Naive thymus-derived CD8-positive, alpha-beta T cell (primary cell): Measurements from ENCODE around the gene GABRG3. TPM values are rescaled to one million over a fixed set of nuclear protein-coding genes. Genes with fewer than 3 reads are reported as not detected.

Experiments
- ATAC-seq, 2 donors: fragments of 150-1000 bp; cut with Tn5 transposase in 1 of 2; sonication (Bioruptor Pico), chemical (Tn5 transposase) in 1 of 2; 1 replicate in 1 of 2; 2 replicates in 1 of 2; pipeline ENCODE4 v1.10.0; 2021; ENCODE audit warnings: mild to moderate bottlenecking in 2 of 2, moderate library complexity in 2 of 2
- POLR2A ChIA-PET: fragments of 350-600 bp; sonication (Branson Sonifier 250); formaldehyde crosslinking; loops from one replicate; lab custom pipeline; 2021; ENCODE audit warnings: antibody characterized with exemption; lab: Charles Lee
- DNase-seq, 10 donors: peaks; one replicate each; pipeline versions ENCODE4 v3.0.0 to v3.0.0-alpha.2; 2020 to 2022
- H3K27ac Mint-ChIP-seq, 10 donors: one replicate each; pipeline ENCODE4 v1.8.0; 2020 to 2022; ENCODE audit warnings: mild to moderate bottlenecking in 10 of 10, mixed read lengths in 10 of 10, moderate library complexity in 4 of 10, inconsistent platforms in 1 of 10
- H3K27me3 Mint-ChIP-seq, 5 donors: one replicate each; pipeline ENCODE4 v1.8.0; 2021 to 2022; ENCODE audit warnings: mixed read lengths in 5 of 5
- H3K36me3 Mint-ChIP-seq, 3 donors: one replicate each; pipeline ENCODE4 v1.8.0; 2020 to 2022; ENCODE audit warnings: mixed read lengths in 3 of 3, mild to moderate bottlenecking in 2 of 3, inconsistent platforms in 1 of 3
- H3K4me1 Mint-ChIP-seq, 4 donors: one replicate each; pipeline ENCODE4 v1.8.0; 2021 to 2022; ENCODE audit warnings: mixed read lengths in 4 of 4
- H3K4me3 Mint-ChIP-seq, 10 donors: one replicate each; pipeline ENCODE4 v1.8.0; 2020 to 2022; ENCODE audit warnings: mild to moderate bottlenecking in 10 of 10, mixed read lengths in 10 of 10, moderate library complexity in 6 of 10, inconsistent platforms in 1 of 10
- H3K9me3 Mint-ChIP-seq, 9 donors: one replicate each; pipeline ENCODE4 v1.8.0; 2020 to 2022; ENCODE audit warnings: mixed read lengths in 9 of 9, mild to moderate bottlenecking in 3 of 9, inconsistent platforms in 1 of 9, moderate library complexity in 1 of 9
- polyA plus RNA-seq, 3 donors: library from polyadenylated mRNA; unstranded; fragments of 300-500 nt; fragmentation: Illumina TruSeq; gene quantifications; one replicate each; pipeline ENCODE4 v1.2.3, GENCODE V29; 2021
- total RNA-seq, 8 experiments: library from RNA in 2 of 8; stranded (reverse) in 2 of 8; gene quantifications; one replicate each; pipeline ENCODE4 v1.2.3 and lab custom pipeline; 2021 to 2026

The GABRG3 gene
- total and polyA plus RNA-seq, 5 experiments from 2014 or later: not detected

- Mint-ChIP-seq H3K4me1 (no peaks in the 10 kb centered on the region), H3K36me3 (peaks cover 0 to 5% (median 0%) of the 10 kb centered on the region in 3 donors), H3K9me3 (peaks cover 0 to 33% (median 8%) of the 10 kb centered on the region in 9 donors), H3K27ac (no peak overlapping the region), H3K4me3 (no peak overlapping the region), H3K27me3 (no peaks in the 10 kb centered on the region)
- ATAC-seq (no peak), DNase-seq (no peak)
- POLR2A ChIA-PET: no interaction called here
Measured at GRCh38 chr15:27124287-27124871, 153.4 kb downstream of the GABRG3 start.

DNA sequence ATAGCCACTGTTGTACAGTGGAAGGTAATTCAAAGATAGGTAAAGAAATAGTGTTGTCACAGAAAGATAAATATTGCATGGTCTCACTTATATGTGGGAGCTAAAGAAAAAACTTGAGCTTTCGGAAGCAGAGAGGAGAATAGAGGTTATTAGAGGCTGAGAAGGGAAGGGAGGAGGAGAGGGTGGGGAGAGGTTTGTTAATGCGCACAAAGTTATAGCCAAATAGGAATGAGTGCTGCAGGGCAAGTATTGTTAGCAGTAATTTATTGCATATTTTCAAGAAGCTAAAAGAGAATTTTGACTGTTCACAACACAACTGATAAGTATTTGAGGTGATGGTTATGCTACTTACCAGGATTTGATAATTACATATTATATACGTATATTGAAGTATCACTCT is 154.2 kb downstream of the GABRG3 start:
- Mint-ChIP-seq H3K4me3 (no peak overlapping the region), H3K27ac (no peak overlapping the region), H3K9me3 (peaks cover 0 to 41% (median 8%) of the 10 kb centered on the region in 9 donors), H3K36me3 (peaks cover 0 to 5% (median 0%) of the 10 kb centered on the region in 3 donors), H3K27me3 (no peaks in the 10 kb centered on the region), H3K4me1 (no peaks in the 10 kb centered on the region)
- POLR2A ChIA-PET: no interaction called here
- DNase-seq (no peak), ATAC-seq (no peak)

GRCh38 chr15:27126449-27126848 is 155.5 kb downstream of the GABRG3 start:
- H3K36me3 Mint-ChIP-seq: peaks cover 0 to 5% (median 0%) of the 10 kb centered on the region in 3 donors
- POLR2A ChIA-PET: no interaction called here
- H3K27me3 Mint-ChIP-seq: no peaks in the 10 kb centered on the region
- no peak for DNase-seq
- peaks cover 0 to 41% (median 8%) of the 10 kb centered on the region in 9 donors for H3K9me3 Mint-ChIP-seq
- no peak overlapping the region for H3K4me3 Mint-ChIP-seq
- H3K27ac Mint-ChIP-seq: no peak overlapping the region
- H3K4me1 Mint-ChIP-seq: no peaks in the 10 kb centered on the region
- ATAC-seq: no peak

DNA sequence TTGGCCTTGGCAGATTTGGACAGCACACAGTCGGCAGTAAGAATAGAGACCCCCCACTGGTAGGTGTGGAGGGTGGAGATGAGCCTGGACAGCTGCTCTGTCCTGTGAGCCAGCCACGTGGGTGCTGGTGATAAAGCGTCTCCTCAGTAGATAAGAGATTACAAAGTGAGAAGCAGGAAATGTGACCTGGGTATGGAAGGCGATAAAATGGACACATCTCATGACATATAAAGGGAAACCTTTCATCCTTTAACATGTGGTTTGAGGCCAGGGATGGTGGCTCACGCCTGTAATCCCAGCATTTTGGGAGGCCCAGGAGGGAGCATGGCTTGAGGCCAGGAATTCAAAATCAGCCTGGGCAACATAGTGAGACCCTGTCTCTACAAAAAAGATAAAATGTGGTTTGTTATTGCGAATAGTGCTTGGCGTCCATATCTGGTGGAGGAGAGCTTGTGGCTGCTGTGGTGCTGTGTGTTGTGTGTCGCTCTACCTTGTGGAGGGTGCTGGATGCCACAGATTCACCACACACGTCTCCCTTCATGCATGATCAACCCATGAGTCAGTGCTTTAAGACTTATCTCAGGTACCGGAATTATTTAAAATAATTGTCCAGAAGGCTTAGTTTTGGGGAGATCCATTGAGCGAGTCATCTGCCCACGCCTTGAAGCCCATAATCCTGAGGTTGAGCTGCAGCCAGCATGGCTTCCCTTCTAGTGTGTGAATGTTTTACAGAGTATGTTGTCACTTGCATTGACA is 157.0 kb downstream of the GABRG3 start:
- no peak overlapping the region for H3K4me3 Mint-ChIP-seq
- DNase-seq (no peak), ATAC-seq (no peak)
- H3K4me1 Mint-ChIP-seq: no peaks in the 10 kb centered on the region
- peaks cover 2 to 39% (median 8%) of the 10 kb centered on the region in 9 donors for H3K9me3 Mint-ChIP-seq
- H3K36me3 Mint-ChIP-seq: peaks cover 0 to 5% (median 0%) of the 10 kb centered on the region in 3 donors
- POLR2A ChIA-PET: no interaction called here
- H3K27ac Mint-ChIP-seq: no peak overlapping the region
- no peaks in the 10 kb centered on the region for H3K27me3 Mint-ChIP-seq

DNA sequence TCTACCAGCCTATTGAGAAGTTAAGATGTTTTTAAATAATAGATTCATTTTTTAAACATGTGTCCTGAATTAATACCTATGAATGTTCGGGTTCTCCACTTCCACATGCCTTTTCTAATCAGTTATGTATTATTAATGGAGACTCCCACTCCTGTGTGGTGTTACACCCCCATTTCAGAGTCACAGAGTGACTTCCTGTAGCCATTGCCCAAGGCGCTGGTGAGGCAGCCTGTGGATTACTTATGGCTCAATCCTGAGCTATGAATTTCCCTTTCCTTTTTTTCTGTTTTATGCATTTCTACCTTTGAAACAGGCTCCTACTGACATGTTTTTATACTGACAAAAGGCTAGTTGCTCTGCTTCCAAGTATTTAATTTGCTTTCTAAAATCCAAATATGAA is 162.3 kb downstream of the GABRG3 start:
- ATAC-seq: no peak
- H3K36me3 Mint-ChIP-seq: peaks cover 0 to 4% (median 0%) of the 10 kb centered on the region in 3 donors
- no peak overlapping the region for H3K27ac Mint-ChIP-seq
- POLR2A ChIA-PET: no interaction called here
- H3K4me1 Mint-ChIP-seq: no peaks in the 10 kb centered on the region
- no peak for DNase-seq
- H3K9me3 Mint-ChIP-seq: peaks cover 0 to 22% (median 11%) of the 10 kb centered on the region in 9 donors
- peaks cover 1 to 9% (median 4%) of the 10 kb centered on the region in 5 donors for H3K27me3 Mint-ChIP-seq
- no peak overlapping the region for H3K4me3 Mint-ChIP-seq

GRCh38 chr15:27134481-27134880 is 163.5 kb downstream of the GABRG3 start:
- H3K4me3 Mint-ChIP-seq: no peak overlapping the region
- peaks cover 2 to 21% (median 9%) of the 10 kb centered on the region in 9 donors for H3K9me3 Mint-ChIP-seq
- H3K27me3 Mint-ChIP-seq: peaks cover 1 to 17% (median 9%) of the 10 kb centered on the region in 5 donors
- POLR2A ChIA-PET: no interaction called here
- ATAC-seq (no peak), DNase-seq (no peak)
- no peak overlapping the region for H3K27ac Mint-ChIP-seq
- H3K36me3 Mint-ChIP-seq: peaks cover 0 to 4% (median 0%) of the 10 kb centered on the region in 3 donors
- no peaks in the 10 kb centered on the region for H3K4me1 Mint-ChIP-seq

- Mint-ChIP-seq H3K27me3 (peaks cover 1 to 17% (median 9%) of the 10 kb centered on the region in 5 donors), H3K4me3 (no peak overlapping the region), H3K9me3 (peaks cover 2 to 20% (median 9%) of the 10 kb centered on the region in 9 donors), H3K36me3 (peaks cover 0 to 4% (median 0%) of the 10 kb centered on the region in 3 donors), H3K4me1 (no peaks in the 10 kb centered on the region), H3K27ac (no peak overlapping the region)
- POLR2A ChIA-PET: no interaction called here
- DNase-seq: no peak
- ATAC-seq: no peak
Measured at GRCh38 chr15:27135151-27135550, 164.2 kb downstream of the GABRG3 start.

DNA sequence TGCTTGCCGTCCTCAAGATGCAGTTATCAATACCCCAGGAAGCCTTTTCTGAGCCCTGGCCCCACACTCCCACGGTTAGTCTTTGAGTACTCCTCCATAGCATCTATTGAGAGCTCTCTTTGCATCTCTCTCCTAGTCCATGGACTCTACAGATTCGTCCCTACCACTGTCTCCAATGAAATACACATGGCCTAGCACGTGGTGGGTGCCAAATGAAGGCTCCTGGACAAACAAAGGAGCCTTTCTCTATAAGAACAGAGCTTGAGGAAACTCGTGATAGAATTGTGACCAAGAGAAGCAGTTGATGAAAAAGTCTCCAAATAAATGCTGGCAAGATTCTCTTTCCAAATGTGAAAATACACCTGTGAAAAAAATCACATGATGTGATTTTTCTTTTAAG is 166.1 kb downstream of the GABRG3 start:
- ATAC-seq (no peak), DNase-seq (no peak)
- H3K36me3 Mint-ChIP-seq: peaks cover 0 to 4% (median 0%) of the 10 kb centered on the region in 3 donors
- H3K9me3 Mint-ChIP-seq: peaks cover 2 to 20% (median 9%) of the 10 kb centered on the region in 9 donors
- H3K4me3 Mint-ChIP-seq: no peak overlapping the region
- POLR2A ChIA-PET: no interaction called here
- no peak overlapping the region for H3K27ac Mint-ChIP-seq
- H3K4me1 Mint-ChIP-seq: no peaks in the 10 kb centered on the region
- H3K27me3 Mint-ChIP-seq: peaks cover 1 to 19% (median 9%) of the 10 kb centered on the region in 5 donors

DNA sequence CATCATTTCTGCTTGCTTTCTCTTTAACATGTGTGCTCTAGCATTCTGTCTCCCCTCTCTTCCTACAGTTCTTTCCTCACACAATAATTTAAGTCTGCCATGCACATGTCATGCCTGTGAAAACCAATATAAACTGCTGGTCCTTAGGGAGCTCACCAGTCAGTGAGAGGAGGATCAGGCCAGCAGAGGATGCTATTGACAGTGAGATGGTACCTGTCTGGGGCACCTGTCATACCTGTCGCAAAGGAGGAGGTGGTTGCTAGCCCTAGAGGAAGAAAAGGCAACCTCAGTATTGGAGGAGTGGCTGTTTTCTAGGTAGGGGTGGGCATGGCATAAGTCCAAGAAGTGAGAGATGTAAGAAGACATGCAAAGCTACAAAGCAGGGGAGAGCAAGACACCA is 194.6 kb downstream of the GABRG3 start:
- Mint-ChIP-seq H3K36me3 (no peaks in the 10 kb centered on the region), H3K9me3 (peaks cover 0 to 30% (median 6%) of the 10 kb centered on the region in 9 donors), H3K4me3 (no peak overlapping the region), H3K4me1 (no peaks in the 10 kb centered on the region), H3K27me3 (peaks cover 0 to 8% (median 0%) of the 10 kb centered on the region in 5 donors), H3K27ac (no peak overlapping the region)
- ATAC-seq (no peak), DNase-seq (no peak)
- POLR2A ChIA-PET: no interaction called here

GRCh38 chr15:27166917-27167316 is 195.9 kb downstream of the GABRG3 start:
- Mint-ChIP-seq H3K9me3 (peaks cover 0 to 33% (median 6%) of the 10 kb centered on the region in 9 donors), H3K4me1 (no peaks in the 10 kb centered on the region), H3K36me3 (no peaks in the 10 kb centered on the region), H3K4me3 (no peak overlapping the region), H3K27ac (no peak overlapping the region), H3K27me3 (peaks cover 0 to 8% (median 0%) of the 10 kb centered on the region in 5 donors)
- POLR2A ChIA-PET: no interaction called here
- DNase-seq (no peak), ATAC-seq (no peak)

DNA sequence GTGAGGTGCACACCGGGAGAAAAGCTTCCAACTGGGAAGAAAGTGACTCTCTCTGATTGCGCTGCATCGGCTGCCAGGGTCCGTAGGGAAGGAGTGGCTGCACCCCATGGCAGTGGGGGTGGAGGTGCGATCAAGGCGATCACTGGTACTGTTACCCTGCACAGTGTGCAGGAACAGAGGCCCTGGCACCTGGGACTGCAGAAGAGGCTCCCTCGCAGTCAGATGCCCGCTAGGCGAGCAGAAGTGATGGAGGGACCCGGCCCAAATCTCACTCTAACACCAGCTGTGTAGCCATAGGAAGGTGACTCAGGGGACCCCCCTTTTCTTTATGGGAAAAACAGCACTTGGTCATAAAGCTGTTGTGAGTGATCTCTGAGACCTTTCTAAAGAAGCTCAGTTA is 196.8 kb downstream of the GABRG3 start:
- no peak overlapping the region for H3K4me3 Mint-ChIP-seq
- H3K36me3 Mint-ChIP-seq: no peaks in the 10 kb centered on the region
- no peak for ATAC-seq
- no peak for DNase-seq
- no peak overlapping the region for H3K27ac Mint-ChIP-seq
- POLR2A ChIA-PET: no interaction called here
- H3K4me1 Mint-ChIP-seq: no peaks in the 10 kb centered on the region
- peaks cover 0 to 10% (median 0%) of the 10 kb centered on the region in 5 donors for H3K27me3 Mint-ChIP-seq
- peaks cover 0 to 27% (median 4%) of the 10 kb centered on the region in 9 donors for H3K9me3 Mint-ChIP-seq

DNA sequence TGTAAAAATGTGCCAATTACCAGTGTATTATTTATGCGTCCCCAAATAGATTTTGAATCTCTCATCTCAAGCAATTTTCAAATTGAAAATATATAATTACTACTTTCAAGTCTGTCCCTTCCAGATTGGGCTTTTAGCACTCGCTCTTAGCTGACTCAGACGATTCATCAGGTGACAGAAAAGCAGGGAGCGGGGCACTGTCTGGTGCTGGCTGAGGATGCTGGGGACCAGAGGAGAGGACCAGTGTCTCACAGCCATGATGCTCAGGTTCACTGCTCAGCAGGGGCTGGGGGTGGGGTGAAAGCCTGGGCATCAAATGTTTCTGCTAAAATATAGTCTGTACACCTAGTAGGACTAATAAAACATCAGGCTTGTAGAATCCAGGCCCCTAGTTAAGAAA is 199.9 kb downstream of the GABRG3 start:
- Mint-ChIP-seq H3K27me3 (peaks cover 0 to 10% (median 0%) of the 10 kb centered on the region in 5 donors), H3K4me1 (no peaks in the 10 kb centered on the region), H3K4me3 (no peak overlapping the region), H3K9me3 (peaks cover 0 to 22% (median 8%) of the 10 kb centered on the region in 9 donors), H3K27ac (no peak overlapping the region), H3K36me3 (no peaks in the 10 kb centered on the region)
- ATAC-seq (no peak), DNase-seq (no peak)
- POLR2A ChIA-PET: no interaction called here

- Mint-ChIP-seq H3K9me3 (peaks cover 0 to 35% (median 21%) of the 10 kb centered on the region in 9 donors), H3K4me1 (no peaks in the 10 kb centered on the region), H3K4me3 (no peak overlapping the region), H3K27me3 (peaks cover 0 to 10% (median 0%) of the 10 kb centered on the region in 5 donors), H3K27ac (no peak overlapping the region), H3K36me3 (peaks cover 0 to 4% (median 0%) of the 10 kb centered on the region in 3 donors)
- no peak for ATAC-seq
- POLR2A ChIA-PET: no interaction called here
- no peak for DNase-seq
Measured at GRCh38 chr15:27172821-27173220, 201.8 kb downstream of the GABRG3 start.
